ENCODE data around the gene RTP5. TPM values are rescaled to one million over a fixed set of nuclear protein-coding genes. Genes with fewer than 3 reads are reported as not detected.
A peak's percentile ranks its signal among the peaks of the same experiment; 100 is the strongest.

Gene RTP5
- total RNA-seq, 1 donor from 2014 or later, result not detected

GRCh38 chr2:241877197-241877685 lies 7.7 kb downstream of the RTP5 start:
- intact Hi-C loops (cut with DNase I), result no loop called here
- ATAC-seq (no peak), DNase-seq (no peak)
- Histone ChIP-seq H3K27ac (no peak overlapping the region), H3K4me1 (peaks cover 8% of the 10 kb centered on the region), H3K4me3 (no peak overlapping the region), H3K36me3 (no peaks in the 10 kb centered on the region), H3K27me3 (no peaks in the 10 kb centered on the region), H3K9me3 (no peaks in the 10 kb centered on the region)
- TF ChIP-seq, protein P1, sequence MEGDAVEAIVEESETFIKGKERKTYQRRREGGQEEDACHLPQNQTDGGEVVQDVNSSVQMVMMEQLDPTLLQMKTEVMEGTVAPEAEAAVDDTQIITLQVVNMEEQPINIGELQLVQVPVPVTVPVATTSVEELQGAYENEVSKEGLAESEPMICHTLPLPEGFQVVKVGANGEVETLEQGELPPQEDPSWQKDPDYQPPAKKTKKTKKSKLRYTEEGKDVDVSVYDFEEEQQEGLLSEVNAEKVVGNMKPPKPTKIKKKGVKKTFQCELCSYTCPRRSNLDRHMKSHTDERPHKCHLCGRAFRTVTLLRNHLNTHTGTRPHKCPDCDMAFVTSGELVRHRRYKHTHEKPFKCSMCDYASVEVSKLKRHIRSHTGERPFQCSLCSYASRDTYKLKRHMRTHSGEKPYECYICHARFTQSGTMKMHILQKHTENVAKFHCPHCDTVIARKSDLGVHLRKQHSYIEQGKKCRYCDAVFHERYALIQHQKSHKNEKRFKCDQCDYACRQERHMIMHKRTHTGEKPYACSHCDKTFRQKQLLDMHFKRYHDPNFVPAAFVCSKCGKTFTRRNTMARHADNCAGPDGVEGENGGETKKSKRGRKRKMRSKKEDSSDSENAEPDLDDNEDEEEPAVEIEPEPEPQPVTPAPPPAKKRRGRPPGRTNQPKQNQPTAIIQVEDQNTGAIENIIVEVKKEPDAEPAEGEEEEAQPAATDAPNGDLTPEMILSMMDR (IDR thresholded peaks at IDR 0.05), result no peak

DNA sequence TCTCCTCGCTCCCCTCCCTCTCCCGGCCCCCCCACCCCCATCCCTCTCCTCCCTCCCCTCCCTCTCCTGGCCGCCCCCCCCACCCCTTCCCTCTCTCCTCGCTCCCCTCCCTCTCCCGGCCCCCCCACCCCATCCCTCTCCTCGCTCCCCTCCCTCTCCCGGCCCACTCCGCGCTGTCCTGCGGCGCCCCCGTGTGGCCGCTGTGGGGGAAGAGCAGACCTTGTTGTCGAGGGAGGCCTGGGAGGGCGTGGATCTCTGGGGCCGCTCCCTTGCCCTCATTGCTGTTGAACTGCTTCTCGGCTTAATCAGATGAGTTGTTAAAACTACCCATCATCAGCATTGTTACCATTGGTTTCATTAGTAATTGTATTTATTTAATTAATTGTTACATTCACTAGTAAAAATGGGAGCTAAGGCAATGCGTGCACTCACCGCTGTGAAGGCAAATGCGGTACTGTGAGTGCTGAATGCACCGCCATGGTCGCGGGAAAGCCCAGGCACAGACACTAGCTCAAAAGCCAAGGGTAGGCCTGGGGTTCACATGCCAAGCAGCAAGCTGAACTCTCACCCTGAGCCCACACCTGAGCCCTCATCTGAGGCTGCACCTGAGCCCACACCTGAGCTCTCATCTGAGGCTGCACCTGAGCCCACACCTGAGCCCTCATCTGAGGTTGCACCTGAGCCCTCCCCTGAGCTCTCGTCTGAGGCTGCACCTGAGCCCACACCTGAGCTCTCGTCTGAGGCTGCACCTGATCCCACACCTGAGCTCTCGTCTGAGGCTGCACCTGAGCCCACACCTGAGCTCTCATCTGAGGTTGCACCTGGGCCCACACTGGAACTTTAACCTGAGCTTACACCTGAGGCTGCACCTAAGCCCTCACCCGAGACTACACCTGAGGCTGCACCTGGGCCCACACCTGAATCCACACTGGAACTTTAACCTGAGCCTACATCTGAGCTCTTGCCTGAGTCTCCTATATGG lies 8.8 kb downstream of the RTP5 start:
- Histone ChIP-seq H3K27me3 (no peaks in the 10 kb centered on the region), H3K36me3 (no peaks in the 10 kb centered on the region), H3K27ac (no peak overlapping the region), H3K4me1 (peaks cover 8% of the 10 kb centered on the region), H3K4me3 (no peak overlapping the region), H3K9me3 (no peaks in the 10 kb centered on the region)
- TF ChIP-seq, protein P1 (IDR thresholded peaks at IDR 0.05), result peak; percentile 58
- peak; percentile 83 for DNase-seq
- ATAC-seq, result peak; percentile 42
- intact Hi-C loops (cut with DNase I), result no loop called here

DNA sequence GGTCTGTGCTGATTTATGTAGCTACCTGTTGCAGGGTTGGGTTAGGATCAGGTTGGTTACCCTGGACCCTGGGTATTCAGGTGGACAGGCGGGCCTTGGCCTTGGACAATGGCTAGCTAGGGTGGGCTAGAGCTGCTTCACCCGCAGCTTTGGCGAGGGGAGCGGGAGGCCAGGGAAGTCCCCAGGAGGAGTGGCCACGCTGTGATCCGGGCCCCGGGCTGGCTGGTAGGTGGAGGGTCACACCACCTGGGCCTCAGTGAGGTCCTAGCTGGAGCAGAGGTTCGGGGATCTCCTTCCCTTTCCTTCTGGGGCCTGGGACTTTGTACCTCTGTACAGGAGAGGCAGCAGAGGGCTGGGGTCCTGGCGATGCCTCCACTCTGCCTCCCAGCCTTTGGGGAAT lies 9.8 kb downstream of the RTP5 start:
- H3K27me3 ChIP-seq, result no peaks in the 10 kb centered on the region
- H3K4me1 ChIP-seq, result peaks cover 8% of the 10 kb centered on the region
- H3K27ac ChIP-seq, result no peak overlapping the region
- ATAC-seq (no peak), DNase-seq (no peak)
- no peak overlapping the region for H3K4me3 ChIP-seq
- no peaks in the 10 kb centered on the region for H3K9me3 ChIP-seq
- TF ChIP-seq, protein P1 (IDR thresholded peaks at IDR 0.05), result no peak
- H3K36me3 ChIP-seq, result no peaks in the 10 kb centered on the region
- intact Hi-C loops (cut with DNase I), result no loop called here

DNA sequence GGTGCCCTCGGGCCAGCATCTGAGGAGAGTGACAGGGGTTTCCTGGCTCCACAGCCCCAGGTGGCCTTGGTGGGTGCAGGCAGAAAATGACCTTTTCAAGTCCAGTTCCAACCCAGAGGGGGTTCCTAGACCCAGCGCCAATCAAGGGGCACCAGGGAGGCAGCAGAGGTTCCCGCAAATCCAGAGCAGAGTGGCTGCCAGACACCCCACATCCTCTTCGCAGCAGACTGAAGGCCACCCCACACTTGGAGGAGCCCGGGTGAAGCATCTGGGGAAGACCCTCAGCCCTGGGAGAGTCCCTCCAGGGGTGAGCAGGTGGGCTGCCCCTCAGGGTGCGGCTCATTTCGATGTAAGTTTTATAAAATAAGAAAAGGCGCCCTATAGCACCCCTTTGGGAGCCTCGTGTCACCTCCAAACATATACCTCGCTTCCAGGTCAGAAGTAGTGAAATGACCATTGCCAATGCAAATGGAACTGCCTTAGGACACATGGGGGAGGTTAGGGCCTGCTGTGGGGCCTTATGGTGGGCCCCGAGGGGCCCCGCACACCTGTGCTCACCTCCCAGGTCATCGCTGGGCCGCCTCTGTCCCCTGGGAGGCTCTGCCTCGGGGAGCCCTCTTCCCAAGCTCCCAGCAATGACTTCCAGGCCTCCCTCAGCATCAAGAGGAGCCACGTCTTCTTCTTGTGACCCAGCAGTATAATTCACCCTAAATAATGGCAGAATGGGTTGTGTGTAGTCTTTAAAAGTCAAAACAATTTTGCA lies 11.0 kb downstream of the RTP5 start:
- no peaks in the 10 kb centered on the region for H3K27me3 ChIP-seq
- no peaks in the 10 kb centered on the region for H3K9me3 ChIP-seq
- no peaks in the 10 kb centered on the region for H3K36me3 ChIP-seq
- TF ChIP-seq, protein P1 (IDR thresholded peaks at IDR 0.05), result no peak
- peaks cover 8% of the 10 kb centered on the region for H3K4me1 ChIP-seq
- no peak overlapping the region for H3K27ac ChIP-seq
- intact Hi-C loops (cut with DNase I), result no loop called here
- peak overlapping the region; percentile 57 for H3K4me3 ChIP-seq
- DNase-seq (no peak), ATAC-seq (no peak)

DNA sequence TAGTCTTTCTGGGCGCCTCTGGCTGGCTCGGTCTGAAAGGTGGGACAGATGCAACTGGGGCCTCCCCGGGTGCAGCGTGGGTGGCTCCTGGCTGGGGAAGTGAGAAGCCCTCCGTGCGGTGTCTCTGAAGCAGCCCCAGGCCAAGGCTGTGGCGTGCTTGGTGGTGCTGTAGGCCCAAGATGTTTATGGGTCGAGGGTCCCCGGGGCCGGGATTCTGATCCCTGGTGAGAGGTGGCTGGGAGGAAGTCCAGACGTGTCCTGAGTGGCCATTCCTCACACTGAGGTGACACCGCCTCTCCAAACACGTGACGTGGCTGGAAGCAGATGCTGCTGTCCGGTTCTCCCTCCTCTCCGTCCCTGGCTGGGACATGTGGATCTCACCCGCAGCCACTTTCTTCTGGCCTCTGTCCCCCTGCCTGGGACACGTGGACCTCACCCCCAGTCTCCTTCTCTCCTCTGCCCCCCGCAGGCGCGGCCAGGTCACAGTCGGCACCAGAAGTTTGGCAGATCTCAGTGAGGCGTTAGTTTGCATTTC lies 12.6 kb downstream of the RTP5 start:
- ATAC-seq, result peak; percentile 0
- Histone ChIP-seq H3K4me3 (peak overlapping the region; percentile 52), H3K9me3 (no peaks in the 10 kb centered on the region), H3K27me3 (no peaks in the 10 kb centered on the region), H3K36me3 (no peaks in the 10 kb centered on the region), H3K27ac (peak overlapping the region; percentile 74), H3K4me1 (peaks cover 8% of the 10 kb centered on the region)
- intact Hi-C loops (cut with DNase I), result no loop called here
- TF ChIP-seq, protein P1 (IDR thresholded peaks at IDR 0.05), result no peak
- DNase-seq, result no peak

Measured in upper lobe of right lung (tissue), 1 donor.